GM13976 (cell line): ENCODE results near the gene POSTN.

Source experiments
- DNase-seq: peaks from one replicate; pipeline ENCODE4 v3.0.0; 2012; ENCODE audit warnings: low spot score
- in situ Hi-C: fragments of 300-500 bp; cut with MboI; formaldehyde crosslinking; loops from one replicate; pipeline ENCODE4 v1.12.0; 2022; ENCODE audit warnings: low sequenced_read_pairs, mixed read lengths, inconsistent platforms; ENCODE audit not compliant: unreplicated experiment
- TF ChIP-seq, protein P1 (sequence below): IDR thresholded peaks from 2 replicates; pipeline ENCODE4 v1.5.1; 2012; ENCODE audit warnings: borderline replicate concordance, mild to moderate bottlenecking; ENCODE audit not compliant: insufficient read depth; ENCODE audit errors: extremely low read depth, missing control alignments, control extremely low read depth

POSTN gene, protein sequence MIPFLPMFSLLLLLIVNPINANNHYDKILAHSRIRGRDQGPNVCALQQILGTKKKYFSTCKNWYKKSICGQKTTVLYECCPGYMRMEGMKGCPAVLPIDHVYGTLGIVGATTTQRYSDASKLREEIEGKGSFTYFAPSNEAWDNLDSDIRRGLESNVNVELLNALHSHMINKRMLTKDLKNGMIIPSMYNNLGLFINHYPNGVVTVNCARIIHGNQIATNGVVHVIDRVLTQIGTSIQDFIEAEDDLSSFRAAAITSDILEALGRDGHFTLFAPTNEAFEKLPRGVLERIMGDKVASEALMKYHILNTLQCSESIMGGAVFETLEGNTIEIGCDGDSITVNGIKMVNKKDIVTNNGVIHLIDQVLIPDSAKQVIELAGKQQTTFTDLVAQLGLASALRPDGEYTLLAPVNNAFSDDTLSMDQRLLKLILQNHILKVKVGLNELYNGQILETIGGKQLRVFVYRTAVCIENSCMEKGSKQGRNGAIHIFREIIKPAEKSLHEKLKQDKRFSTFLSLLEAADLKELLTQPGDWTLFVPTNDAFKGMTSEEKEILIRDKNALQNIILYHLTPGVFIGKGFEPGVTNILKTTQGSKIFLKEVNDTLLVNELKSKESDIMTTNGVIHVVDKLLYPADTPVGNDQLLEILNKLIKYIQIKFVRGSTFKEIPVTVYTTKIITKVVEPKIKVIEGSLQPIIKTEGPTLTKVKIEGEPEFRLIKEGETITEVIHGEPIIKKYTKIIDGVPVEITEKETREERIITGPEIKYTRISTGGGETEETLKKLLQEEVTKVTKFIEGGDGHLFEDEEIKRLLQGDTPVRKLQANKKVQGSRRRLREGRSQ

DNA sequence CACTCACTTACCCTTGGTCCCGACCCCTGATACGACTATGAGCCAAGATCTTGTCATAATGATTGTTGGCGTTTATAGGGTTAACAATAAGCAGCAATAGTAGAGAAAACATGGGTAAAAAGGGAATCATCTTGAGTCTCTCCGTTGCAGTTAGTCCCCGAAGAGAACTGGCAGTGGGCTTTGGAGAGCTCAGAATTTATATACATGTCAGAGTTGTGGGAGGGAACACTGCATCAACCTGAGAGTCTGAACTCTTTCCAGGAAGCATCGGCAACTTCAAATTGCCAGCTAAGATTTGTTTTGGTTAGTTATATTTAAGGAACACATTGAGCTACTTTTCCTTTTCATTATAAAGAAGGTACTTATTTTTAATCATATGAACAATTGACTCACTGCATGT is at the start of gene POSTN:
Gene POSTN (minus strand): TSS at position 172 of the 400 bp plus-strand sequence. CDS start 42 bp downstream, at position 130.
- DNase-seq: no peak
- TF ChIP-seq, protein P1, sequence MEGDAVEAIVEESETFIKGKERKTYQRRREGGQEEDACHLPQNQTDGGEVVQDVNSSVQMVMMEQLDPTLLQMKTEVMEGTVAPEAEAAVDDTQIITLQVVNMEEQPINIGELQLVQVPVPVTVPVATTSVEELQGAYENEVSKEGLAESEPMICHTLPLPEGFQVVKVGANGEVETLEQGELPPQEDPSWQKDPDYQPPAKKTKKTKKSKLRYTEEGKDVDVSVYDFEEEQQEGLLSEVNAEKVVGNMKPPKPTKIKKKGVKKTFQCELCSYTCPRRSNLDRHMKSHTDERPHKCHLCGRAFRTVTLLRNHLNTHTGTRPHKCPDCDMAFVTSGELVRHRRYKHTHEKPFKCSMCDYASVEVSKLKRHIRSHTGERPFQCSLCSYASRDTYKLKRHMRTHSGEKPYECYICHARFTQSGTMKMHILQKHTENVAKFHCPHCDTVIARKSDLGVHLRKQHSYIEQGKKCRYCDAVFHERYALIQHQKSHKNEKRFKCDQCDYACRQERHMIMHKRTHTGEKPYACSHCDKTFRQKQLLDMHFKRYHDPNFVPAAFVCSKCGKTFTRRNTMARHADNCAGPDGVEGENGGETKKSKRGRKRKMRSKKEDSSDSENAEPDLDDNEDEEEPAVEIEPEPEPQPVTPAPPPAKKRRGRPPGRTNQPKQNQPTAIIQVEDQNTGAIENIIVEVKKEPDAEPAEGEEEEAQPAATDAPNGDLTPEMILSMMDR: no peak
- in situ Hi-C loops: loop anchor here (25.0 kb wide), 1 partner anchor 486 kb away; the partner anchor contains the start of gene CSNK1A1L

DNA sequence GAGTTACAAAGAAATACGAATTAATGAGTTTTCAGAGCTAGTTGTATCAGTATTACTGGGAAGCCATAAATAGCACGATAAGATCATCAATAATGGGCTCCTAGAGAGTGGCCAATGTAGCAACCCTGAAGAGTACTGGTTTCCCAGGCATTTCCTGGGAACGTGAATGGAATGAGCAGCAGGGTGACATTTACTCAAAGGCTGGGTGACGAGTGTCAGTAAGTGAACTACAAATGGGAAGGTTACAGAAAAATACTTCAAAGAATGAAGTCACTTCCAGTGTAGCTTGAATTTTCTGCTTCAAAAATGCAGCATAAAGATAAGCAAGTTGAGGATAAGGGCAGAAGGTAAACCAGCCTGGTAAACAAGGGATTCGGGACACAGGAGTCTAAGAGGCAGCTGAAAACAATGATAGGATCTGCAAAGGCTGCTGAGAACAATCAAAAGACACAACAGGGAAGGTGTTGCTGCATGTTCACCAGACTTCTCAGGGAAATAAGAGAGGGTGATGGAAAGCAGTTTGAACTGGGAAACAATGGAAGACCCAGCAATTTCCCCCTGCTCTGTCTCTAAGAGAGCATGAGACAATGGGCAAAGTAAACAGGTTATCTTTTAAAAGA is 48.6 kb upstream of the POSTN start:
- no peak for DNase-seq

DNA sequence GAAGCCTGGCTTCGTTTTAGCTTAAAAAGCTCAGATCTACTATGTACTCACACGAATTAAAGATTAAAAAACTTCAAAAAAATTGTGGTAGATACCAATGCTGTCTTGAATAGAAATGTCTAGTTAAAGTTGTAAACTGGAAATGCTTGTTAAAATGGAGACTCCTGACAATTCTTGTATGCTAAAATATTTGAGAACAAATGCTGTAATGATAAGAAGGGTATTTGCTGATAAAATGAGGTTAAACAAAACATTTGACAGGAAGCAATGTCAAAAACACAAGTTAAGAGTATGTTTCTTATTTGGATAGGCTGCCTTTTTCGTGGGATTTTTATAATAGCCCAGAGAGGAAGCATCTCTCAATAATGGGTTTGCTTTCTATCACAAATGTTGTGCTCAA is 48.0 kb upstream of the POSTN start:
- in situ Hi-C loops: no loop called here
- DNase-seq: no peak
- TF ChIP-seq, protein P1: no peak

More for the DNA sequence above, 48.6 kb upstream of the POSTN start:
- TF ChIP-seq, protein P1: no peak
- in situ Hi-C loops: no loop called here

DNA sequence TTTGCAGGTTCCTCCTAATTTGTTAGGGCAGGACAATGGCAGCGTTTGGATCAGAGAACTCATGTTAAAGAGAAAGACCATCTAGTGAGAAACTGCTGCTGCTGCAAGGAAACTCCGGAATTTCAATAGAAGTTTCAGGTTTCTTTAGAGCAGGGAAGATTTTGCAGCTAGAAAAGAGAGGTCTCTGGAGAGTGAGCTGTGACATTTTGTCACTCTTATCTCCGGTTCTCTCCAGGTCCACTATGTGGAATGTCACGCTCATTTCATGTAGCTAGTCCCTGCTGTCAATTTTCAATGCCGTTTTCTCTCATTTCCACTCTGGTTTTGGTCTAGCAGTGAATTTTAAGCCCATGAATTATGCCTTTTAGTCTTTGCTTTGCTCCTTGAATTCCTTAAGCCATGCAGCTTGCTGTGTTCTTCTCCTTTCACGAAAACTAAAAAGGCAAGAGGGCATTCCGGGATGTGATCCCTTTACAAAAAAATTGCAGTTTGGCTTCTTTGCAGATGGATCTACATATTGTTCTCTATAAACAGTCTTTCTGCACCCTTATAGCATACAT is 46.7 kb upstream of the POSTN start:
- in situ Hi-C loops: no loop called here
- TF ChIP-seq, protein P1: no peak
- no peak for DNase-seq

DNA sequence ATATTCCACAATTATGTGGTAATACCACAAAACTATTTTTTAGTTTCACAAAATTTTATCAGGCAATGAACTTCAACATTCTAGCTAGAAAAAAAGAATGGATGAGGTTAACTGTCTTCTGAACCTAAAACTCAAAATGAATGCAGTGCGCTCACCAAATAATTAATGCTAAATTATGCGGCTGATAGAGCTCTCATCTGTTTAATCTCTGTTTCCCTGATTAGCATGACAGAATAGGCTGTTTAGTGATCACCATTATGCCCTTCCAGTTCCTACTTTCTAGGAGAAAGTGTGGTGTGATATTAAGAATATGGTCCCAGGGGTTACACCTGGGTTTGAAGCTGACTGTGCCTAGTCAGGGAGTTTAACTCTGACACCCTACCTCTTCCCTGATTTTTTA is 42.8 kb upstream of the POSTN start:
- DNase-seq: no peak
- in situ Hi-C loops: no loop called here

More for the DNA sequence above, 42.8 kb upstream of the POSTN start:
- TF ChIP-seq, protein P1: no peak
